ENCODE measurements around the gene APBA2. TPM values are rescaled to one million over a fixed set of nuclear protein-coding genes. Genes with fewer than 3 reads are reported as not detected.

APBA2 gene
- total and polyA plus RNA-seq, 7 donors, result 0.46 to 10.7 (median 1.5) TPM

DNA sequence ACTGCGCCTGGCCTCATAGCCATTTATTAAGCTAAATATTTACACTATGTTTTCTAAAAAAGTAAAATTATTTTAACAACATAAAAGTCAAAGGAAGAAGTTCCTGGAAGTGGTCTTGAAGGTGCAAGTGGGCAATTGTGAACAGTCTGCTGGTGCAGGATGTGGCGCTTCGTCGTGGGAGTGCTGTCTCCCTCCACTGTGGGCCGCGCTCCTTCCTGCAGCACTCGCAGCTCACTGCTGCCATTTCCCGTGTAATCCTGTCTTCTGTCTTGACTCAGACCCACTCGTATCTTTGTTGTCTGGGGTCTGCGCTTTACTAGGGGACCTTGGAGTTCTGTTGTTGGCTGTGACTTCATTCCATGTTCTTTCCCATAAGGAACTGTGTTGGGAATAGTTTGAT, 56.3 kb downstream of the APBA2 start:
- DNase-seq, result peak; percentile 21

DNA sequence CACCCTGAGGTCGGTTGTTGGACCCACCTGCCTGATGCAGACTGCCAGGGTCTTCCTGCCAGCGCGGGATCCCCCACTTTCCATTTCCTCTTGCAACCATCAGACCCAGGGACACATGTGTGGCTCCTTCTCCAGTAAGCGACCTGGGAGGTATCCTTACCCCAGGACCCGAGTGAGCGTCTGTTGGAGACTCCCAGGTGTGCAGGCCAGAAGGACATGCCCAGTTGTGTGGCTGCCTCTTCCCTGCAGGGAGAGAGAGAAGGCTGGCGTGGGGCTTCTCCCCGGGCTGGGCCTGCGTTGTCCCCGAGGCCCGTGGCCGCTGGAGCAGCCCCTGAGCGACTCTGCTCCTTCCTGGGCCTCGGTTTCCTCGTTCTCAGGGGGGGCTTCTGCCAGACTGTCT, 56.8 kb downstream of the APBA2 start:
- Histone ChIP-seq H3K4me3 (no peak overlapping the region), H3K27ac (no peak overlapping the region), H3K36me3 (no peaks in the 10 kb centered on the region), H3K9me3 (no peaks in the 10 kb centered on the region), H3K27me3 (no peaks in the 10 kb centered on the region), H3K4me1 (no peaks in the 10 kb centered on the region)
- TF ChIP-seq POLR2AphosphoS5 (IDR thresholded peaks at IDR 0.05) (no peak), POLR2A (IDR thresholded peaks at IDR 0.05) (no peak), EP300 (IDR thresholded peaks at IDR 0.05) (no peak)
- TF ChIP-seq, protein P1, sequence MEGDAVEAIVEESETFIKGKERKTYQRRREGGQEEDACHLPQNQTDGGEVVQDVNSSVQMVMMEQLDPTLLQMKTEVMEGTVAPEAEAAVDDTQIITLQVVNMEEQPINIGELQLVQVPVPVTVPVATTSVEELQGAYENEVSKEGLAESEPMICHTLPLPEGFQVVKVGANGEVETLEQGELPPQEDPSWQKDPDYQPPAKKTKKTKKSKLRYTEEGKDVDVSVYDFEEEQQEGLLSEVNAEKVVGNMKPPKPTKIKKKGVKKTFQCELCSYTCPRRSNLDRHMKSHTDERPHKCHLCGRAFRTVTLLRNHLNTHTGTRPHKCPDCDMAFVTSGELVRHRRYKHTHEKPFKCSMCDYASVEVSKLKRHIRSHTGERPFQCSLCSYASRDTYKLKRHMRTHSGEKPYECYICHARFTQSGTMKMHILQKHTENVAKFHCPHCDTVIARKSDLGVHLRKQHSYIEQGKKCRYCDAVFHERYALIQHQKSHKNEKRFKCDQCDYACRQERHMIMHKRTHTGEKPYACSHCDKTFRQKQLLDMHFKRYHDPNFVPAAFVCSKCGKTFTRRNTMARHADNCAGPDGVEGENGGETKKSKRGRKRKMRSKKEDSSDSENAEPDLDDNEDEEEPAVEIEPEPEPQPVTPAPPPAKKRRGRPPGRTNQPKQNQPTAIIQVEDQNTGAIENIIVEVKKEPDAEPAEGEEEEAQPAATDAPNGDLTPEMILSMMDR (IDR thresholded peaks at IDR 0.05), result no peak
- WGBS, 2 donors, result 86 to 91% methylated on average over 15 of the region's 15 CpGs
- intact Hi-C loops (cut with DNase I), result no loop called here
- DNase-seq, result peak; percentile 32

More for the DNA sequence above, 56.3 kb downstream of the APBA2 start:
- no peaks in the 10 kb centered on the region for H3K4me1 ChIP-seq
- no peaks in the 10 kb centered on the region for H3K27me3 ChIP-seq
- TF ChIP-seq POLR2AphosphoS5 (IDR thresholded peaks at IDR 0.05), result no peak
- TF ChIP-seq EP300 (IDR thresholded peaks at IDR 0.05), result no peak
- TF ChIP-seq, protein P1 (IDR thresholded peaks at IDR 0.05), result no peak
- TF ChIP-seq POLR2A (IDR thresholded peaks at IDR 0.05), result no peak
- no peak overlapping the region for H3K27ac ChIP-seq
- no peaks in the 10 kb centered on the region for H3K36me3 ChIP-seq
- 57 to 84% methylated on average over 10 of the region's 10 CpGs for WGBS, 2 donors
- H3K9me3 ChIP-seq, result no peaks in the 10 kb centered on the region
- no peak overlapping the region for H3K4me3 ChIP-seq
- intact Hi-C loops (cut with DNase I), result no loop called here

DNA sequence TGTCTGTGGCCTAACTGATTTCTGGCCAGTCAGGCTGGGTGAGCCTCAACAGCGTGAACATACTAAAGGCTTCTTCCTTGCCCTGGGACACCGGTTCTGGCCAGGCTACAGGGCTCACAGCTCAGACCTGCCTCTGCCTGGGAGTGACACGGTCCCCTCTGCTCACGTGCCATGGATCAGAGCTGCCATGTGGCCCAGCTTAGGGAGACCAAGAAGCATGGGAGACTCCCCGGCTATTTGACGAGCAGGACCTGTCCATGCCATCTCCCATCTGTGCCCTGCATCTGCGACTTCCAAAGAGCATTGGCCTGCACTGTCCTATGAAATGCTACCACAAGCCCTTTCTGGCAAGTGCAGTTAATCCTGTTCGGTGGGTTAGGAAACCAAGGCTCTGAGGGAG, 57.4 kb downstream of the APBA2 start:
- intact Hi-C loops (cut with DNase I), result no loop called here
- H3K9me3 ChIP-seq, result no peaks in the 10 kb centered on the region
- H3K27ac ChIP-seq, result no peak overlapping the region
- WGBS, 2 donors, result 88 to 91% methylated on average over 8 of the region's 8 CpGs
- H3K27me3 ChIP-seq, result no peaks in the 10 kb centered on the region
- H3K4me3 ChIP-seq, result no peak overlapping the region
- peak; percentile 53 for DNase-seq
- H3K4me1 ChIP-seq, result no peaks in the 10 kb centered on the region
- no peaks in the 10 kb centered on the region for H3K36me3 ChIP-seq
- TF ChIP-seq, protein P1 (IDR thresholded peaks at IDR 0.05), result no peak
- TF ChIP-seq EP300 (IDR thresholded peaks at IDR 0.05) (no peak), POLR2A (IDR thresholded peaks at IDR 0.05) (no peak), POLR2AphosphoS5 (IDR thresholded peaks at IDR 0.05) (no peak)

DNA sequence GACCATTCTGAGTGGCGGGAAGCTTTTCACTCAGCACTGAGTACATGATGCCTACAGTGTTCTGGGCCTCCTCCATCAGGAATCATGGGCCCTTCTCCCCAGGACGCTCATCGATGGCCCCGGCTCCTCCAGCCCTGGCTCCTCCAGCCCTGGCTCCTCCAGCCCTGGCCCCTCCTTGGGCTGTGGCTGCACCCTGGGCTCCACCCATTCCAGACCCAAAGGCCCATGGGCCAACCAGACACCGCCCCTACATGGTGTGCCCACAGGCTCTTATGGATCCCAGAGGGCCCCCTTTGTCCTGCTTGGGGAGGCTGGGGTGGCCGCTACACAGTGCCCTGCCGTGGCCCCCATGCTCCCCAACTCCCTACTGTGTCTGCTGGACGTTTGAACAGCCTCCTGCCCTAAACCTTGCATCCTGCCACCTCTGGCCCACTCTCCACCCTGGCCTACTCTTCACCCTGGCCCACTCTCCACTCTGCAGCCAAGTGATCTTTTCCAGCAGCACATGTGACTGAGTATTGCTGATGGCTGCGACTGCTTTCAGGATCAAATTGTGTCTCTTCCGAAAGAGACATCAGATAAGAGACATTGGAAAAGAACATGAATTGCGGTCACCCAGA, 57.9 kb downstream of the APBA2 start:
- Histone ChIP-seq H3K36me3 (no peaks in the 10 kb centered on the region), H3K27me3 (no peaks in the 10 kb centered on the region), H3K9me3 (no peaks in the 10 kb centered on the region), H3K4me3 (no peak overlapping the region), H3K4me1 (no peaks in the 10 kb centered on the region), H3K27ac (no peak overlapping the region)
- intact Hi-C loops (cut with DNase I), result no loop called here
- peak; percentile 60 for DNase-seq
- WGBS, 2 donors, result 80 to 86% methylated on average over 11 of the region's 11 CpGs
- TF ChIP-seq POLR2AphosphoS5 (IDR thresholded peaks at IDR 0.05) (no peak), POLR2A (IDR thresholded peaks at IDR 0.05) (no peak), EP300 (IDR thresholded peaks at IDR 0.05) (no peak)
- TF ChIP-seq, protein P1 (IDR thresholded peaks at IDR 0.05), result no peak

DNA sequence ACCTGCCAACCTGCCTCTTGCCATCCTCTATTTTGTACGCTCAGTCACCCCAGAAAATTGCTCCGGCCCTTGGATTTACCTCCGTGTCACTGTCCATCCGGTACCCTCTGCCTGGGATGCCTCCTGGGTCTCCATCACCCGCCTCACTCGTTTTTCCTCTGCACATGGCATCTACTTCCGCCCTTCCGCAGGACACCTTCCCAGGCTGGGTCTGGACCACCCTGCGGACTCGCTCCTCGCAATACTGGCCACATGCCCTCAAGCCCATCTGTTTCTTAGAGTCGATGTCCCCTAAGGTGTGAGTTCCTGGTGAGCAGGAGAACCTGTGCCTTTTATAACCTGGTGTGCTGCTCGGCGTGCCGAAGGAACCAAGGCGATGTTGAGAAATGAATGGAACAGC, 58.5 kb downstream of the APBA2 start:
- Histone ChIP-seq H3K27ac (no peak overlapping the region), H3K9me3 (no peaks in the 10 kb centered on the region), H3K27me3 (no peaks in the 10 kb centered on the region), H3K36me3 (no peaks in the 10 kb centered on the region), H3K4me3 (no peak overlapping the region), H3K4me1 (no peaks in the 10 kb centered on the region)
- intact Hi-C loops (cut with DNase I), result no loop called here
- WGBS, 2 donors, result 92 to 96% methylated on average over 16 of the region's 16 CpGs
- peak; percentile 25 for DNase-seq
- TF ChIP-seq EP300 (IDR thresholded peaks at IDR 0.05) (no peak), POLR2A (IDR thresholded peaks at IDR 0.05) (no peak), POLR2AphosphoS5 (IDR thresholded peaks at IDR 0.05) (no peak)
- TF ChIP-seq, protein P1 (IDR thresholded peaks at IDR 0.05), result no peak

Data from sigmoid colon (tissue), 7 donors.